ENCODE results near the gene KRT33A. TPM values are rescaled to one million over a fixed set of nuclear protein-coding genes. Genes with fewer than 3 reads are reported as not detected.

KRT33A gene
- total and polyA plus RNA-seq, 2 experiments from 2014 or later: not detected

GRCh38 chr17:41302981-41303380, 47.6 kb downstream of the KRT33A start:
- no peaks in the 10 kb centered on the region for H3K9me3 ChIP-seq (ENCODE audit: low read depth)
- H3K4me3 ChIP-seq: no peak overlapping the region
- no peak overlapping the region for H3K27ac ChIP-seq
- H3K27me3 ChIP-seq: no peaks in the 10 kb centered on the region
- no peaks in the 10 kb centered on the region for H3K4me1 ChIP-seq (ENCODE audit: low read depth)
- no peak for TF ChIP-seq CTCF (IDR thresholded peaks at IDR 0.05; ENCODE audit: low read depth, low read length)
- no peak for DNase-seq (ENCODE audit: low read depth in 1 of 2, low spot score in 1 of 2)
- H3K36me3 ChIP-seq: no peaks in the 10 kb centered on the region

- Histone ChIP-seq H3K4me3 (no peak within 1 kb of the TSS), H3K9me3 (ENCODE audit: low read depth) (no peaks in the 10 kb centered on the region), H3K36me3 (no peaks in the 10 kb centered on the region), H3K27ac (no peak within 1 kb of the TSS), H3K27me3 (no peaks in the 10 kb centered on the region), H3K4me1 (ENCODE audit: low read depth) (no peaks in the 10 kb centered on the region)
- TF ChIP-seq CTCF (IDR thresholded peaks at IDR 0.05; ENCODE audit: low read depth, low read length): no peak
- no peak for DNase-seq (ENCODE audit: low read depth in 1 of 2, low spot score in 1 of 2)
These were observed 48.4 kb downstream of the KRT33A start, which contains the start of gene KRTAP29-1 for GRCh38 chr17:41301916-41302901. Gene KRTAP29-1 (minus strand): TSS chr17:41302851. CDS start chr17:41302851, 0 bp downstream.

GRCh38 chr17:41301204-41301790, 49.3 kb downstream of the KRT33A start:
- Histone ChIP-seq H3K4me1 (ENCODE audit: low read depth) (no peaks in the 10 kb centered on the region), H3K9me3 (ENCODE audit: low read depth) (no peaks in the 10 kb centered on the region), H3K36me3 (no peaks in the 10 kb centered on the region), H3K27me3 (no peaks in the 10 kb centered on the region), H3K4me3 (no peak overlapping the region), H3K27ac (no peak overlapping the region)
- TF ChIP-seq CTCF (IDR thresholded peaks at IDR 0.05; ENCODE audit: low read depth, low read length): no peak
- no peak for DNase-seq (ENCODE audit: low read depth in 1 of 2, low spot score in 1 of 2)

GRCh38 chr17:41298458-41299135, 52.0 kb downstream of the KRT33A start:
- TF ChIP-seq CTCF (IDR thresholded peaks at IDR 0.05; ENCODE audit: low read depth, low read length): no peak
- no peaks in the 10 kb centered on the region for H3K27me3 ChIP-seq
- no peak overlapping the region for H3K27ac ChIP-seq
- no peaks in the 10 kb centered on the region for H3K4me1 ChIP-seq (ENCODE audit: low read depth)
- H3K36me3 ChIP-seq: no peaks in the 10 kb centered on the region
- H3K9me3 ChIP-seq (ENCODE audit: low read depth): no peaks in the 10 kb centered on the region
- no peak for DNase-seq (ENCODE audit: low read depth in 1 of 2, low spot score in 1 of 2)
- no peak overlapping the region for H3K4me3 ChIP-seq

GRCh38 chr17:41296846-41297245, 53.8 kb downstream of the KRT33A start:
- H3K4me3 ChIP-seq: no peak overlapping the region
- H3K36me3 ChIP-seq: no peaks in the 10 kb centered on the region
- no peaks in the 10 kb centered on the region for H3K27me3 ChIP-seq
- TF ChIP-seq CTCF (IDR thresholded peaks at IDR 0.05; ENCODE audit: low read depth, low read length): no peak
- no peak for DNase-seq (ENCODE audit: low read depth in 1 of 2, low spot score in 1 of 2)
- no peaks in the 10 kb centered on the region for H3K9me3 ChIP-seq (ENCODE audit: low read depth)
- H3K27ac ChIP-seq: no peak overlapping the region
- H3K4me1 ChIP-seq (ENCODE audit: low read depth): no peaks in the 10 kb centered on the region

Measured in cardiac muscle cell (in vitro differentiated cells and primary cell).